Heart left ventricle (tissue), 16 donors: ENCODE results near the gene ASB13. TPM values are rescaled to one million over a fixed set of nuclear protein-coding genes. Genes with fewer than 3 reads are reported as not detected.
A peak's percentile ranks its signal among the peaks of the same experiment; 100 is the strongest.

Source experiments
- ATAC-seq, 4 donors: fragments of 200-7000 bp; cut with Tn5 transposase; one replicate each; pipeline ENCODE4 v1.9.1; 2020 to 2022; ENCODE audit warnings: moderate library complexity in 4 of 4, mild to moderate bottlenecking in 3 of 4, moderate number of reproducible peaks in 1 of 4
- DNase-seq, 5 donors: peaks; one replicate each; pipeline ENCODE4 v3.0.0-alpha.2; 2020
- H3K27ac ChIP-seq, 12 donors: fragments of 200-600 bp; sonication (generic) in 4 of 12; one replicate each; pipeline versions ENCODE4 v1.5.0 to v1.8.0; 2016 to 2022; ENCODE audit warnings: mild to moderate bottlenecking in 2 of 12
- H3K27me3 ChIP-seq, 9 donors: fragments of 200-600 bp; sonication (generic) in 2 of 9; one replicate each; pipeline versions ENCODE4 v1.5.1 to v1.8.0; 2016 to 2022; ENCODE audit warnings: mild to moderate bottlenecking in 3 of 9
- H3K36me3 ChIP-seq, 9 donors: fragments of 200-600 bp; sonication (generic) in 2 of 9; one replicate each; pipeline versions ENCODE4 v1.5.0 to v1.8.0; 2018 to 2022; ENCODE audit warnings: mild to moderate bottlenecking in 2 of 9
- H3K4me1 ChIP-seq, 12 donors: fragments of 200-600 bp; sonication (generic) in 4 of 12; one replicate each; pipeline versions ENCODE4 v1.5.0 to v1.8.0; 2016 to 2022; ENCODE audit warnings: mild to moderate bottlenecking in 3 of 12
- H3K4me3 ChIP-seq, 12 donors: fragments of 200-600 bp; sonication (generic) in 4 of 12; one replicate each; pipeline versions ENCODE4 v1.5.0 to v1.8.0; 2017 to 2022; ENCODE audit warnings: mild to moderate bottlenecking in 9 of 12, moderate library complexity in 4 of 12
- H3K9me3 ChIP-seq, 12 donors: fragments of 200-600 bp; sonication (generic) in 4 of 12; one replicate each; pipeline versions ENCODE4 v1.5.0 to v1.8.0; 2016 to 2022; ENCODE audit warnings: mild to moderate bottlenecking in 1 of 12
- POLR2A ChIP-seq, 2 donors: fragments of 450-650 bp; IDR thresholded peaks; one replicate each; pipeline ENCODE4 v1.6.1; 2017; ENCODE audit warnings: antibody characterized with exemption in 2 of 2, mild to moderate bottlenecking in 2 of 2, moderate library complexity in 2 of 2
- WGBS, 4 donors: extraction: QIAGEN DNeasy Blood & Tissue Kit in 2 of 4; methylation state at CpG; one replicate each; pipeline versions ENCODE4 v1.1.5 to v1.1.7; 2013 to 2018; 5-methylcytosine and 5-hydroxymethylcytosine counted together
- intact Hi-C, 10 donors: fragments of 100-400 bp; cut with DNase I; formaldehyde crosslinking; loops; one replicate each; pipeline versions ENCODE4 v1.11.1 to v1.14.2; 2022
- polyA plus RNA-seq, 2 donors: library from polyadenylated mRNA; stranded (reverse); fragments of 200-250 nt; gene quantifications; one replicate each; pipeline ENCODE4 v1.2.3, GENCODE V29; 2013
- total RNA-seq, 9 donors: library from RNA; depleted of rRNA in 2 of 9; stranded (reverse); fragments of >200 nt in 2 of 9; fragmentation: NEBNext Ultra II Directional in 3 of 9; extraction: Animal tissue kit (Norgen Biotek cat#: 25700) in 3 of 9; gene quantifications; one replicate each; pipeline versions ENCODE4 v1.1.0 to v1.2.4, GENCODE V29; 2016 to 2023
- TF ChIP-seq, protein P1 (sequence below), 12 donors: fragments of 200-600 bp; sonication (generic) in 4 of 12; IDR thresholded peaks; one replicate each; pipeline versions ENCODE4 v1.5.0 to v1.8.0; 2018 to 2022; ENCODE audit warnings: antibody characterized with exemption in 12 of 12, mild to moderate bottlenecking in 5 of 12
- donor health status: ischemic (EF 13 %, LVEDD 7.1; RV severe dilation, severe dysfunction).
- donor health status: healthy with polysubstance abuse.
- donor health status: DM: no; HTN: yes; CAD: no.
- donor health status: DM: no; HTN: no; CAD: no.
- donor health status: ischemic (EF 25% LVEDD 6.9; RV normal size, moderate dysfunction).
- donor health status: ischemic (EF 25% LVEDD 5.7; RV mildly dilated, moderate dysfunction).
- donor health status: healthy.
- donor health status: DM: yes; HTN: yes; CAD: no.
- donor health status: ischemic (EF 35%, LVEDD 5.7; RV mildly dilated, moderate dysfunction).
- donor health status: nonischemic (EF 11% LVEDD 7.7; RV severe dilation, severe dysfunction).
- donor health status: DM: yes; HTN: yes; CAD: no.
- donor health status: PGD.
- donor health status: ischemic (EF 29% LVEDD 5.4; RV normal size, mild dysfunction).
- donor health status: nonischemic (EF 23%, LVEDD 6.1; RV moderate dilation, normal function).

Gene ASB13
- total and polyA plus RNA-seq, 11 donors, result 9.9 to 18.6 (median 13.3) TPM

- no peaks in the 10 kb centered on the region for H3K9me3 ChIP-seq
- intact Hi-C loops, result no loop called here
- H3K4me1 ChIP-seq, result peaks cover 0 to 44% (median 34%) of the 10 kb centered on the region in 12 donors
- 46 to 60% (median 52%) methylated on average over 11 of the region's 11 CpGs for WGBS, 4 donors
- H3K36me3 ChIP-seq, result peaks cover 0 to 50% (median 34%) of the 10 kb centered on the region in 9 donors
- DNase-seq (peak in 1 of 5 donors; percentile 30), ATAC-seq (peak in 3 of 4 donors; percentile 55 to 76 (median 62))
- H3K27me3 ChIP-seq, result no peaks in the 10 kb centered on the region
- H3K4me3 ChIP-seq, result no peak overlapping the region
- no peak for TF ChIP-seq POLR2A (IDR thresholded peaks at IDR 0.05)
- TF ChIP-seq, protein P1, sequence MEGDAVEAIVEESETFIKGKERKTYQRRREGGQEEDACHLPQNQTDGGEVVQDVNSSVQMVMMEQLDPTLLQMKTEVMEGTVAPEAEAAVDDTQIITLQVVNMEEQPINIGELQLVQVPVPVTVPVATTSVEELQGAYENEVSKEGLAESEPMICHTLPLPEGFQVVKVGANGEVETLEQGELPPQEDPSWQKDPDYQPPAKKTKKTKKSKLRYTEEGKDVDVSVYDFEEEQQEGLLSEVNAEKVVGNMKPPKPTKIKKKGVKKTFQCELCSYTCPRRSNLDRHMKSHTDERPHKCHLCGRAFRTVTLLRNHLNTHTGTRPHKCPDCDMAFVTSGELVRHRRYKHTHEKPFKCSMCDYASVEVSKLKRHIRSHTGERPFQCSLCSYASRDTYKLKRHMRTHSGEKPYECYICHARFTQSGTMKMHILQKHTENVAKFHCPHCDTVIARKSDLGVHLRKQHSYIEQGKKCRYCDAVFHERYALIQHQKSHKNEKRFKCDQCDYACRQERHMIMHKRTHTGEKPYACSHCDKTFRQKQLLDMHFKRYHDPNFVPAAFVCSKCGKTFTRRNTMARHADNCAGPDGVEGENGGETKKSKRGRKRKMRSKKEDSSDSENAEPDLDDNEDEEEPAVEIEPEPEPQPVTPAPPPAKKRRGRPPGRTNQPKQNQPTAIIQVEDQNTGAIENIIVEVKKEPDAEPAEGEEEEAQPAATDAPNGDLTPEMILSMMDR (IDR thresholded peaks at IDR 0.05), result no peak
- peak overlapping the region; percentile 42 to 89 (median 70) for H3K27ac ChIP-seq
These were observed 21.0 kb downstream of the ASB13 start for GRCh38 chr10:5645375-5645774.

- 84 to 92% (median 85%) methylated on average over 6 of the region's 6 CpGs for WGBS, 4 donors
- no peaks in the 10 kb centered on the region for H3K9me3 ChIP-seq
- DNase-seq, result no peak
- H3K27ac ChIP-seq, result peak overlapping the region in 11 of 12 donors; percentile 42 to 89 (median 72)
- intact Hi-C loops, result no loop called here
- H3K36me3 ChIP-seq, result peaks cover 0 to 52% (median 35%) of the 10 kb centered on the region in 9 donors
- peaks cover 0 to 44% (median 34%) of the 10 kb centered on the region in 12 donors for H3K4me1 ChIP-seq
- no peaks in the 10 kb centered on the region for H3K27me3 ChIP-seq
- H3K4me3 ChIP-seq, result no peak overlapping the region
- ATAC-seq, result no peak
- TF ChIP-seq POLR2A (IDR thresholded peaks at IDR 0.05), result no peak
- TF ChIP-seq, protein P1 (IDR thresholded peaks at IDR 0.05), result no peak
These were observed 21.5 kb downstream of the ASB13 start for GRCh38 chr10:5644930-5645329.

- no peaks in the 10 kb centered on the region for H3K9me3 ChIP-seq
- ATAC-seq (peak in 1 of 4 donors; percentile 41), DNase-seq (no peak)
- TF ChIP-seq, protein P1 (IDR thresholded peaks at IDR 0.05), result no peak
- TF ChIP-seq POLR2A (IDR thresholded peaks at IDR 0.05), result no peak
- H3K27me3 ChIP-seq, result no peaks in the 10 kb centered on the region
- intact Hi-C loops, result no loop called here
- peak overlapping the region; percentile 7 to 89 (median 64) for H3K27ac ChIP-seq
- H3K4me3 ChIP-seq, result no peak overlapping the region
- peaks cover 0 to 52% (median 45%) of the 10 kb centered on the region in 9 donors for H3K36me3 ChIP-seq
- peaks cover 0 to 44% (median 34%) of the 10 kb centered on the region in 12 donors for H3K4me1 ChIP-seq
- 59 to 69% (median 61%) methylated on average over 8 of the region's 8 CpGs for WGBS, 4 donors
These were observed 22.9 kb downstream of the ASB13 start for GRCh38 chr10:5643346-5644067.

DNA sequence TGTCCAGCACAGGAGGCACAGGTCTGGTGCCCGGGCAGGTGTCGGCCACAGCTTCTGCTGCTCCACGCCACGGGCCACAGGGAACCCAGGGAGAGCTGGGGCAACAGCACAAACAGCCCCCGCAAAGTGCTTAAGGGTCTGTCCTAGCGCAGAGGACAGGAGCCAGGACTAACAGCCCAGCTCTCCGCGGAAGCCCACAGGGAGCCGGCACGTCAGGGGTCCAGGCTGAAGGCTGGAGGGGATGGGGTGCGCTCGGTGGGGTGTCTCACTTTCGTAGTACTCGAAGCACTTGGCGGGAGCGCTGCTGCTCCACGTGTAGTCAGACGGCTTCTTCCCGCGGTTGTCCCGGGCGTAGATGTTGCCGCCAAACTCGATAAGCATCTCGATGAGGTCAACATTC, 24.9 kb downstream of the ASB13 start:
- ATAC-seq, result no peak
- Histone ChIP-seq H3K9me3 (no peaks in the 10 kb centered on the region), H3K27ac (no peak overlapping the region), H3K36me3 (peaks cover 0 to 50% (median 41%) of the 10 kb centered on the region in 9 donors), H3K27me3 (no peaks in the 10 kb centered on the region), H3K4me1 (peaks cover 0 to 40% (median 33%) of the 10 kb centered on the region in 12 donors), H3K4me3 (no peak overlapping the region)
- intact Hi-C loops, result no loop called here
- no peak for DNase-seq
- 92 to 97% (median 94%) methylated on average over 22 to 25 of the region's 25 CpGs for WGBS, 4 donors
- TF ChIP-seq, protein P1 (IDR thresholded peaks at IDR 0.05), result no peak
- TF ChIP-seq POLR2A (IDR thresholded peaks at IDR 0.05), result no peak
